ENCODE data around the gene SERAC1.

SERAC1 gene

GRCh38 chr6:158078320-158078719 is 89.7 kb downstream of the SERAC1 start:
- DNase-seq (ENCODE audit: low read depth): no peak

- DNase-seq (ENCODE audit: low read depth): no peak
Observed at GRCh38 chr6:158077676-158078075, 90.4 kb downstream of the SERAC1 start.

GRCh38 chr6:158076548-158076947 is 91.5 kb downstream of the SERAC1 start:
- DNase-seq (ENCODE audit: low read depth): no peak

- DNase-seq (ENCODE audit: low read depth): no peak
Observed at GRCh38 chr6:158073776-158074175, 94.3 kb downstream of the SERAC1 start.

GRCh38 chr6:158072083-158072721 is 95.9 kb downstream of the SERAC1 start:
- peak; percentile 45 for DNase-seq (ENCODE audit: low read depth)

GRCh38 chr6:158071121-158072082 is 96.7 kb downstream of the SERAC1 start:
- DNase-seq (ENCODE audit: low read depth): no peak

- no peak for DNase-seq (ENCODE audit: low read depth)
Observed at GRCh38 chr6:158070513-158070912, 97.5 kb downstream of the SERAC1 start.

GRCh38 chr6:158069800-158070195 is 98.3 kb downstream of the SERAC1 start:
- DNase-seq (ENCODE audit: low read depth): no peak

- DNase-seq (ENCODE audit: low read depth): no peak
Observed at GRCh38 chr6:158068893-158069799, 98.9 kb downstream of the SERAC1 start.

- DNase-seq (ENCODE audit: low read depth): no peak
Observed at GRCh38 chr6:158068156-158068892, 99.7 kb downstream of the SERAC1 start.

- no peak for DNase-seq (ENCODE audit: low read depth)
Observed at GRCh38 chr6:158067436-158068015, 100.5 kb downstream of the SERAC1 start.

GRCh38 chr6:158066136-158066781 is 101.8 kb downstream of the SERAC1 start:
- no peak for DNase-seq (ENCODE audit: low read depth)

GRCh38 chr6:158064725-158065251 is 103.3 kb downstream of the SERAC1 start:
- DNase-seq (ENCODE audit: low read depth): no peak

GRCh38 chr6:158063736-158064135 is 104.3 kb downstream of the SERAC1 start:
- no peak for DNase-seq (ENCODE audit: low read depth)

GRCh38 chr6:158061709-158062461 is 106.2 kb downstream of the SERAC1 start:
- no peak for DNase-seq (ENCODE audit: low read depth)

GRCh38 chr6:158061361-158061708 is 106.7 kb downstream of the SERAC1 start:
- DNase-seq (ENCODE audit: low read depth): no peak

- no peak for DNase-seq (ENCODE audit: low read depth)
Observed at GRCh38 chr6:158060455-158061360, 107.4 kb downstream of the SERAC1 start.

All from activated gamma-delta T cell treated with anti-CD3 and anti-CD28 coated beads, Interleukin-2, amount 50 U/mL, for 16 hours (primary cell).